Measurements from ENCODE around the gene CPLX1.

CPLX1 gene

GRCh38 chr4:804804-805203 is 21.1 kb downstream of the CPLX1 start:
- DNase-seq (ENCODE audit: low read depth in 2 of 2), result no peak
- TF ChIP-seq CTCF (IDR thresholded peaks at IDR 0.05; ENCODE audit: low read depth, low read length), result no peak
- no peak overlapping the region for H3K4me3 ChIP-seq (replicated peaks in 1 of 2; ENCODE audit: low read depth in 2 of 2, low read length in 2 of 2)

DNA sequence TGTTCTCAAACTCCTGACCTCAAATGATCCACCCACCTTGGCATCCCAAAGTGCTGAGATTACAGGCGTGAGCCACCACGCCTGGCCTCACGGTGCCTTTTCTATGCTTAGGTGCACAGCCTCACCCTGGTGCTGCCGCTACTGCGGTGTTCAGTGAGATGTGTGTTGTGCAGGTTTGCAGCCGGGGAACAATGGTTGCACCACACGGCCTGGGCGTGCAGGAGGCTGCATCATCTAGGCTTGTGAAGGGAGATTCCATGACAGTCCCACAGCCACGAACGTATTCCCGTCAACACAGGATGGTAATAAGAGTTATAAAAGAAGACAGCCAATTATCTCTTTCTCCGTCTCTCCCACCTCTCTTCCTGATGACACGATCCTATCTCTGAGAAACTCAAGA is 22.0 kb downstream of the CPLX1 start:
- TF ChIP-seq CTCF (IDR thresholded peaks at IDR 0.05; ENCODE audit: low read depth, low read length), result no peak

GRCh38 chr4:801436-802124 is 24.3 kb downstream of the CPLX1 start:
- no peak for DNase-seq (ENCODE audit: low read depth in 2 of 2)
- TF ChIP-seq CTCF (IDR thresholded peaks at IDR 0.05; ENCODE audit: low read depth, low read length), result no peak
- H3K4me3 ChIP-seq (replicated peaks in 1 of 2; ENCODE audit: low read depth in 2 of 2, low read length in 2 of 2), result no peak overlapping the region

More for the DNA sequence above, 22.0 kb downstream of the CPLX1 start:
- DNase-seq (ENCODE audit: low read depth in 2 of 2), result no peak
- no peak overlapping the region for H3K4me3 ChIP-seq (replicated peaks in 1 of 2; ENCODE audit: low read depth in 2 of 2, low read length in 2 of 2)

GRCh38 chr4:797066-797465 is 28.9 kb downstream of the CPLX1 start:
- no peak for DNase-seq (ENCODE audit: low read depth in 2 of 2)
- TF ChIP-seq CTCF (IDR thresholded peaks at IDR 0.05; ENCODE audit: low read depth, low read length), result no peak
- H3K4me3 ChIP-seq (replicated peaks in 1 of 2; ENCODE audit: low read depth in 2 of 2, low read length in 2 of 2), result no peak overlapping the region

- DNase-seq (ENCODE audit: low read depth in 2 of 2), result no peak
- H3K4me3 ChIP-seq (replicated peaks in 1 of 2; ENCODE audit: low read depth in 2 of 2, low read length in 2 of 2), result no peak overlapping the region
- TF ChIP-seq CTCF (IDR thresholded peaks at IDR 0.05; ENCODE audit: low read depth, low read length), result no peak
Measured at GRCh38 chr4:796206-796605, 29.7 kb downstream of the CPLX1 start.

GRCh38 chr4:795726-796119 is 30.2 kb downstream of the CPLX1 start:
- no peak for DNase-seq (ENCODE audit: low read depth in 2 of 2)
- no peak for TF ChIP-seq CTCF (IDR thresholded peaks at IDR 0.05; ENCODE audit: low read depth, low read length)
- H3K4me3 ChIP-seq (replicated peaks in 1 of 2; ENCODE audit: low read depth in 2 of 2, low read length in 2 of 2), result no peak overlapping the region
